Neutrophil (primary cell): ENCODE measurements around the gene WDFY1.
A peak's percentile ranks its signal among the peaks of the same experiment; 100 is the strongest.

Experiments used
- H3K27ac ChIP-seq: fragments of 200-600 bp; sonication (generic); 2 replicates; pipeline ENCODE4 v1.5.1; 2016; ENCODE audit warnings: mild to moderate bottlenecking, moderate library complexity
- H3K27me3 ChIP-seq: fragments of 200-600 bp; sonication (generic); 2 replicates; pipeline ENCODE4 v1.6.0; 2016; ENCODE audit warnings: mild to moderate bottlenecking
- H3K36me3 ChIP-seq: fragments of 200-600 bp; sonication (generic); 2 replicates; pipeline ENCODE4 v1.5.1; 2017
- H3K4me1 ChIP-seq, 2 experiments: fragments of 200-600 bp in 1 of 2; sonication (generic) in 1 of 2; 1 replicate in 1 of 2; 2 replicates in 1 of 2; pipeline versions ENCODE4 v1.5.1 to v1.6.1; 2013 to 2016; ENCODE audit warnings: low read depth in 1 of 2, low read length in 1 of 2, mild to moderate bottlenecking in 1 of 2, moderate library complexity in 1 of 2; ENCODE audit not compliant: control insufficient read depth in 1 of 2, insufficient read depth in 1 of 2
- H3K4me3 ChIP-seq, 2 experiments: fragments of 200-600 bp in 1 of 2; sonication (generic) in 1 of 2; 1 replicate in 1 of 2; 2 replicates in 1 of 2; pipeline ENCODE4 v1.5.1; 2013 to 2016; ENCODE audit warnings: low read depth in 1 of 2, low read length in 1 of 2, mild to moderate bottlenecking in 1 of 2, moderate library complexity in 1 of 2
- H3K9me3 ChIP-seq: fragments of 200-600 bp; sonication (generic); 2 replicates; pipeline ENCODE4 v1.5.1; 2016
- TF ChIP-seq, protein P1 (sequence below): fragments of 200-600 bp; sonication (generic); IDR thresholded peaks from 2 replicates; pipeline ENCODE4 v1.5.1; 2016; ENCODE audit warnings: antibody characterized with exemption

WDFY1 gene

DNA sequence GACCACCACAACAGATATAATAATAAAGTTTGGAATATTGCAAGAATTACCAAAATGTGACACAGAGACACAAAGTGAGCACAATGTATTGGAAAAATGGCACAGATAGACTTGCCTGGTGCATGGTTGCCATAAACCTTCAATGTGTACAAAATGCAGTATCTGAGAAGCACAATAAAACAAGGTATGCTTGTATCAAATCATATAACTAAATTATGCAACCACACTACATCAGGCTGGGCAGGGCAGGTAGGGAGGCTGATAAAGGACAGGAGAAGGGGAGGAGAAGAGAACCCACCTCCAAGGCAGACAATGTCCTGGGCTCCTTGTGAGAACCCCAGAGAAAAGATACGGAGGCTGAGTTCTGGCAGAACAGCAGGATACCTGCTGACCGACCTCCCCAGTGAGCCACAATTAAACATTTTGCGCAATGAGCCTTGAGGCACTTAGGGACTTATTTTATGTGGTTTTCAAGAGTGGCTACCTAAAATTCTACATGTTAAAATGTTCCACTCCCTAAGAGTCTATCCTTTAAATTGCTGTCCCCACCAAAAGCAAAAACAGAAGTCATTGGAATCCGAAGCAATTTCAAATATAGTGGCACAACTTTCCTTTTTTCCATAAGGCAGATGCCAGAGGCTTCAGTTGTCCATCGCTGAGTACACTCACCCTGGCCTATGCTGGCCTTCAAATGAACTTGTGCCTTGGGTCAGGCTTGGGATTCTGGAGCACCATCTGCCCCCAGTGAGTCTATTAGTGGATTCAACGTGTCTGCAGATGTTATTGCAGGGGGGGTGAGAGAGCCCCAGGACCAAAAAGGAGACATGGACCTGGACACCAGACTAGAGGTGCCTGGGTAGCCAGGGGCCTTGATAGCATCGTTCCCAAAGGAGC, 16.8 kb downstream of the WDFY1 start:
- Histone ChIP-seq H3K36me3 (no peaks in the 10 kb centered on the region), H3K9me3 (no peaks in the 10 kb centered on the region), H3K4me3 (no peak overlapping the region), H3K4me1 (peaks cover 16 to 31% of the 10 kb centered on the region in 2 experiments), H3K27me3 (no peaks in the 10 kb centered on the region), H3K27ac (no peak overlapping the region)
- TF ChIP-seq, protein P1, sequence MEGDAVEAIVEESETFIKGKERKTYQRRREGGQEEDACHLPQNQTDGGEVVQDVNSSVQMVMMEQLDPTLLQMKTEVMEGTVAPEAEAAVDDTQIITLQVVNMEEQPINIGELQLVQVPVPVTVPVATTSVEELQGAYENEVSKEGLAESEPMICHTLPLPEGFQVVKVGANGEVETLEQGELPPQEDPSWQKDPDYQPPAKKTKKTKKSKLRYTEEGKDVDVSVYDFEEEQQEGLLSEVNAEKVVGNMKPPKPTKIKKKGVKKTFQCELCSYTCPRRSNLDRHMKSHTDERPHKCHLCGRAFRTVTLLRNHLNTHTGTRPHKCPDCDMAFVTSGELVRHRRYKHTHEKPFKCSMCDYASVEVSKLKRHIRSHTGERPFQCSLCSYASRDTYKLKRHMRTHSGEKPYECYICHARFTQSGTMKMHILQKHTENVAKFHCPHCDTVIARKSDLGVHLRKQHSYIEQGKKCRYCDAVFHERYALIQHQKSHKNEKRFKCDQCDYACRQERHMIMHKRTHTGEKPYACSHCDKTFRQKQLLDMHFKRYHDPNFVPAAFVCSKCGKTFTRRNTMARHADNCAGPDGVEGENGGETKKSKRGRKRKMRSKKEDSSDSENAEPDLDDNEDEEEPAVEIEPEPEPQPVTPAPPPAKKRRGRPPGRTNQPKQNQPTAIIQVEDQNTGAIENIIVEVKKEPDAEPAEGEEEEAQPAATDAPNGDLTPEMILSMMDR: no peak

DNA sequence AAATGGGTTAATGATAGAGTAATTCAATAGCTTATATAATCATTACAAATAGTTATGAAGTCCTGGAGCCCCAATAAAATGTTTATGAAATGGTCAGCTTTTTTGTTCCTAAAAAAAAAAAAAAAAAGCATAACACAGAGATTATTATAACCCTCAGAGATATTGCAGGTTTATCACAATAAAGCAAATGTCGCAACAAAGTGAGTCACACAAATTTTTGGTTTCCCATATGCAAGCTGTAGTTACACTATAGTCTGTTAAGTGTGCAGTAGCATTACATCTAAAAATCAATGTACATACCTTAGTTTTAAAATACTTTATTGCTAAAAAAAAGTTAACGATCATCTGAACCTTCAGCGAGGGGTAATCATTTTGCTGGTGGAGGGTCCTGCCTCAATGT, 20.0 kb downstream of the WDFY1 start:
- Histone ChIP-seq H3K27ac (no peak overlapping the region), H3K27me3 (no peaks in the 10 kb centered on the region), H3K4me3 (no peak overlapping the region), H3K36me3 (no peaks in the 10 kb centered on the region), H3K4me1 (peaks cover 11 to 14% of the 10 kb centered on the region in 2 experiments), H3K9me3 (no peaks in the 10 kb centered on the region)
- TF ChIP-seq, protein P1: no peak

DNA sequence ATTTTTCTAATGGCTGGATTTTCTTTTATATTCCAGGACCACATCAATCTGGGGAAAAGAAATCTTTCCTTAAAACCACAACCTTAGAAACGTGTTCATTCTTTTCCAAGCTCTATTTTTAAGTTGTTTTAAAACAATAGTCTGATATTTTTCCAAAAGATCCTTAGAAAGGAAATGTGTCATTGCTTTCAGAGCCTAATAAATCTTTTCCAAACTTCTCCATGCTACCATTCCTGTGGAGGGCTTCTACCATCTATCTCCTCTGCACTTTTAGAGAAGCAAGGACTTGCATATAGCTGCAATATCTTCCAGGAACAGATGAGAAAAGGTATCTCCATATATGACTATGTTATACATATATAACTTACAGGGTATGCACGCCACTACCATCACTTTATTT, 21.2 kb downstream of the WDFY1 start:
- Histone ChIP-seq H3K4me1 (peaks cover 1 to 10% of the 10 kb centered on the region in 2 experiments), H3K27ac (no peak overlapping the region), H3K4me3 (no peak overlapping the region), H3K9me3 (no peaks in the 10 kb centered on the region), H3K36me3 (no peaks in the 10 kb centered on the region), H3K27me3 (no peaks in the 10 kb centered on the region)
- TF ChIP-seq, protein P1: no peak

DNA sequence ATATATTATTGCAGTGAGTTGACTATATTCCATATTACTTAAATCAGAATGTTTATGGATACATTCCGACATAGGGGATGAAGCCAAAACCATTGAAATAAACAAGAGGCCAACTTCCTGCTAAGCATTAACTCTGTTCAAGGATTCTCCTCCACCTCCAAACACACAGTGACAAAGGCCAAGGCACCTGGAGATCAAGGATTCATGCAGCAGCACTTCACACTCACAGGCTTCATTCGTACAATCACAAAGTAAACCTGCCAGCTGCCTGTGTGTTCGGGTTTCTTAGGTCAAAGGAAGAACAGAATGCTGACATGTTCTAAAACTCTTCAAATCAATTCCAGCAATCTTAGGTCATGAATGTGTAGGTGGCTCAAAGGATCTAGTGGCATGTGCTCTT, 22.8 kb downstream of the WDFY1 start:
- peaks cover 16 to 27% of the 10 kb centered on the region in 2 experiments for H3K4me1 ChIP-seq
- TF ChIP-seq, protein P1: no peak
- no peaks in the 10 kb centered on the region for H3K27me3 ChIP-seq
- H3K27ac ChIP-seq: peak overlapping the region; percentile 16
- H3K4me3 ChIP-seq: no peak overlapping the region
- no peaks in the 10 kb centered on the region for H3K9me3 ChIP-seq
- H3K36me3 ChIP-seq: no peaks in the 10 kb centered on the region

DNA sequence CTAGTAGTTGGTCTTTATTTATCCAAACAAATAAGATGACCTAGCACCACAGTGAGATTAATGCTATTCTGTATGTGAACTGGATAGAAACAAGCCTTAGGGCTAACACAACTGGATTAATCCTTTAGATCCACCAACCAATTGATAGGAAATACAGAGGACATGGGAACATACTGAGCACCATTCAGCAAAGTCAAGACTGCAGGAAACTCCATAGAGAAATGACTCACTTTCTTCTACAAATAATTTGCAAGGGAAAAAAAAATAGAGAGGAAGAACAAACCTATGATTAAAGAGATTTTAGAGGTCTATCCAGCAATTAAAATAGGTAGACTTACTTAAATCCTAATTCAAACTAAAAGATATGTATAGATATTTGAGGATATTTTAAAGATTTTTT, 23.9 kb downstream of the WDFY1 start:
- peaks cover 21 to 35% of the 10 kb centered on the region in 2 experiments for H3K4me1 ChIP-seq
- H3K27ac ChIP-seq: no peak overlapping the region
- H3K9me3 ChIP-seq: no peaks in the 10 kb centered on the region
- TF ChIP-seq, protein P1: no peak
- H3K4me3 ChIP-seq: no peak overlapping the region
- H3K36me3 ChIP-seq: no peaks in the 10 kb centered on the region
- H3K27me3 ChIP-seq: no peaks in the 10 kb centered on the region
